Keratinocyte (primary cell): ENCODE results near the gene TARBP2.

Experiments
- CTCF ChIP-seq, 3 experiments: IDR thresholded peaks in 1 of 3; conservative IDR thresholded peaks in 1 of 3; optimal IDR thresholded peaks in 1 of 3; 2 replicates in 2 of 3; 3 replicates in 1 of 3; pipeline versions ENCODE3 to v1.5.1; 2011; ENCODE audit warnings: low read length in 3 of 3, mild to moderate bottlenecking in 3 of 3, moderate library complexity in 2 of 3, control low read depth in 1 of 3, inconsistent platforms in 1 of 3; ENCODE audit not compliant: insufficient read depth in 2 of 3; ENCODE audit errors: extremely low read depth in 1 of 3
- EZH2 ChIP-seq: IDR thresholded peaks from one replicate; pipeline ENCODE4 v1.6.1; 2012; ENCODE audit warnings: inconsistent platforms, mild to moderate bottlenecking, low read length, moderate library complexity

GRCh38 chr12:53474077-53474476 lies 27.0 kb upstream of the TARBP2 start:
- TF ChIP-seq CTCF (optimal IDR thresholded peaks at IDR 0.05 in 1 of 3, IDR thresholded peaks at IDR 0.05 in 1 of 3, conservative IDR thresholded peaks at IDR 0.05 in 1 of 3; ENCODE audit: extremely low read depth in 1 of 3, insufficient read depth in 2 of 3, low read length in 3 of 3), result no peak
- no peak for TF ChIP-seq EZH2
